Neural progenitor cell (in vitro differentiated cells): Measurements from ENCODE around the gene VWF. TPM values are rescaled to one million over a fixed set of nuclear protein-coding genes. Genes with fewer than 3 reads are reported as not detected.
A peak's percentile ranks its signal among the peaks of the same experiment; 100 is the strongest.

Experiments
- DNase-seq: peaks from one replicate; pipeline ENCODE4 v3.0.0-alpha.2; 2016; ENCODE audit warnings: low spot score
- H2AFZ ChIP-seq: fragments of 200-600 bp; sonication (generic); replicated peaks from 2 replicates; pipeline ENCODE4 v1.6.1; 2016; ENCODE audit warnings: antibody characterized with exemption
- H3F3A ChIP-seq: fragments of 200-600 bp; sonication (generic); 2 replicates; pipeline ENCODE4 v1.6.1; 2016; ENCODE audit warnings: antibody characterized with exemption, low read depth
- H3K27ac ChIP-seq: fragments of 200-600 bp; sonication (generic); 2 replicates; pipeline ENCODE4 v1.5.1; 2016; ENCODE audit warnings: mild to moderate bottlenecking
- H3K27me3 ChIP-seq: fragments of 200-600 bp; sonication (generic); 2 replicates; pipeline ENCODE4 v1.6.1; 2016; ENCODE audit warnings: mild to moderate bottlenecking, moderate library complexity
- H3K36me3 ChIP-seq: fragments of 200-600 bp; sonication (generic); 2 replicates; pipeline ENCODE4 v1.5.1; 2016
- H3K4me1 ChIP-seq: fragments of 200-600 bp; sonication (generic); 2 replicates; pipeline ENCODE4 v1.6.1; 2016; ENCODE audit warnings: mixed run types
- H3K4me2 ChIP-seq: fragments of 200-600 bp; sonication (generic); 2 replicates; pipeline ENCODE4 v1.6.1; 2016
- H3K4me3 ChIP-seq: fragments of 200-600 bp; sonication (generic); 2 replicates; pipeline ENCODE4 v1.5.1; 2016
- H3K79me2 ChIP-seq: fragments of 200-600 bp; sonication (generic); 2 replicates; pipeline ENCODE4 v1.6.1; 2016; ENCODE audit warnings: low read depth
- H3K9ac ChIP-seq: fragments of 200-600 bp; sonication (generic); 2 replicates; pipeline ENCODE4 v1.6.1; 2016
- H3K9me3 ChIP-seq: fragments of 200-600 bp; sonication (generic); 2 replicates; pipeline ENCODE4 v1.5.1; 2016; ENCODE audit warnings: low read depth
- H4K20me1 ChIP-seq: fragments of 200-600 bp; sonication (generic); 2 replicates; pipeline ENCODE4 v1.6.1; 2016; ENCODE audit warnings: low read depth
- H3K27ac Mint-ChIP-seq: 3 replicates; pipeline ENCODE4 v1.8.0; 2021; ENCODE audit warnings: mixed read lengths
- H3K27me3 Mint-ChIP-seq: 2 replicates; pipeline ENCODE4 v1.8.0; 2022; ENCODE audit warnings: low read depth, mild to moderate bottlenecking, inconsistent platforms, moderate library complexity, mixed read lengths; ENCODE audit not compliant: insufficient read depth
- H3K36me3 Mint-ChIP-seq: 3 replicates; pipeline ENCODE4 v1.8.0; 2021; ENCODE audit warnings: mixed read lengths
- H3K4me1 Mint-ChIP-seq: 3 replicates; pipeline ENCODE4 v1.8.0; 2021; ENCODE audit warnings: mixed read lengths
- H3K4me3 Mint-ChIP-seq: 3 replicates; pipeline ENCODE4 v1.8.0; 2021; ENCODE audit warnings: mild to moderate bottlenecking, moderate library complexity, mixed read lengths
- H3K9me3 Mint-ChIP-seq: 3 replicates; pipeline ENCODE4 v1.8.0; 2020; ENCODE audit warnings: mixed read lengths
- CTCF ChIP-seq: fragments of 200-600 bp; sonication (generic); IDR thresholded peaks from 2 replicates; pipeline ENCODE4 v1.5.1; 2017; ENCODE audit warnings: antibody characterized with exemption, mild to moderate bottlenecking
- EZH2 ChIP-seq: fragments of 200-600 bp; sonication (generic); IDR thresholded peaks from 2 replicates; pipeline ENCODE4 v1.6.1; 2017; ENCODE audit warnings: antibody characterized with exemption, mild to moderate bottlenecking, moderate library complexity
- EZH2phosphoT487 ChIP-seq: fragments of 200-600 bp; sonication (generic); IDR thresholded peaks from 2 replicates; pipeline ENCODE4 v1.6.1; 2017; ENCODE audit warnings: antibody characterized with exemption
- total RNA-seq: library from RNA; depleted of rRNA; stranded (reverse); fragments of >200 nt; gene quantifications from 2 replicates; pipeline ENCODE4 v1.2.3, GENCODE V29; 2015; ENCODE audit warnings: low replicate concordance

VWF gene
- total RNA-seq, 1 donor from 2014 or later = 8.0 TPM

DNA sequence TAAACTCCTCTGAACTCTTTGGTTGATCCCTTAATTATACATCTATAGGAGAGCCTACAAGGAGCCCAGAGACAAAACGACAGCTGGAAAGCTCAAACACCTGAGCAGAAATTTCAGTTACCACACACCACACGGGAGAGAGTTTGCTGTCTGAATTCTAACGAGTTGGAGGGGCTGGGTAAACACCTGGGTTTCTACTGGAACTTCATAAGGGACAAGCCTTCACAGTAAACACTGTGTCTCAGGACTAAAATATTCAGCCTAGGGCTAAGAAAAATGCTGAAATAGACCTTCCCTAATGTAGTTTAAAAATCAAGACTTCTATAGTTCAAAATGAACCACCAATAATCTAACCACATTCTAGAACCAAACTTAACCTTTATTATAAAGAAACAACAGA is 169.8 kb downstream of the VWF start:
- Histone ChIP-seq H4K20me1 (no peaks in the 10 kb centered on the region), H3K27ac (no peak overlapping the region), H3K4me1 (peaks cover 11% of the 10 kb centered on the region), H3K79me2 (no peaks in the 10 kb centered on the region), H3K9ac (no peak overlapping the region), H3K36me3 (no peaks in the 10 kb centered on the region), H3K4me3 (no peak overlapping the region), H3F3A (no peaks in the 10 kb centered on the region), H3K4me2 (no peak overlapping the region), H2AFZ (peak overlapping the region; percentile 10), H3K9me3 (no peaks in the 10 kb centered on the region), H3K27me3 (no peaks in the 10 kb centered on the region)
- H3K27ac Mint-ChIP-seq = no peak overlapping the region
- no peaks in the 10 kb centered on the region for H3K27me3 Mint-ChIP-seq
- peaks cover 8% of the 10 kb centered on the region for H3K9me3 Mint-ChIP-seq
- DNase-seq = no peak
- H3K4me3 Mint-ChIP-seq = no peak overlapping the region
- H3K36me3 Mint-ChIP-seq = no peaks in the 10 kb centered on the region
- peaks cover 5% of the 10 kb centered on the region for H3K4me1 Mint-ChIP-seq
- TF ChIP-seq EZH2phosphoT487 (no peak), CTCF (no peak), EZH2 (no peak)

GRCh38 chr12:5953835-5954586 is 170.5 kb downstream of the VWF start:
- Histone ChIP-seq H3K4me1 (peaks cover 11% of the 10 kb centered on the region), H3K4me3 (no peak overlapping the region), H3K27me3 (no peaks in the 10 kb centered on the region), H4K20me1 (no peaks in the 10 kb centered on the region), H3F3A (no peaks in the 10 kb centered on the region), H3K27ac (no peak overlapping the region), H3K9ac (no peak overlapping the region), H3K4me2 (no peak overlapping the region), H3K79me2 (no peaks in the 10 kb centered on the region), H2AFZ (peak overlapping the region; percentile 10), H3K9me3 (no peaks in the 10 kb centered on the region), H3K36me3 (no peaks in the 10 kb centered on the region)
- peaks cover 5% of the 10 kb centered on the region for H3K4me1 Mint-ChIP-seq
- no peaks in the 10 kb centered on the region for H3K36me3 Mint-ChIP-seq
- H3K27ac Mint-ChIP-seq = no peak overlapping the region
- no peak overlapping the region for H3K4me3 Mint-ChIP-seq
- TF ChIP-seq EZH2phosphoT487 = no peak
- no peak for TF ChIP-seq EZH2
- TF ChIP-seq CTCF = no peak
- H3K9me3 Mint-ChIP-seq = peaks cover 8% of the 10 kb centered on the region
- no peaks in the 10 kb centered on the region for H3K27me3 Mint-ChIP-seq
- DNase-seq = no peak

DNA sequence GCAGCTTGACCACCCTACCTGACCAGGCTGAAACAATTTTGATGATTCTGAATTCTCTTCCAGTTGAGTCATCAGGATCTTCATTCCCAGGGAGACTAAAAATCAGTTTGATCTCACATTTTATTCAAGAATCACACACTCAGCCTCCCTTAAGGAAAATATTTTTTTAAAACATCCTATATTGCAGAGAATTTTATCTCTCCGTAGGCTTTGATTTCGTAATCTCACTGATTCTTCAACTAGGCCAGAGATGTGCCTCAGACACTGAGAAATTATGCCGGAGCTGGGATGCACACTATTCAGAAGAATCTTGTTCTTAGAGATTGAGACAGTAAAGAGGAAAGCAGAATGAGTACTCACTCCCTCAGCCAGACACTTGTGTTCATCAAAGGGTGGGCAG is 172.4 kb downstream of the VWF start:
- Histone ChIP-seq H3K4me1 (peaks cover 11% of the 10 kb centered on the region), H3K27me3 (peaks cover 6% of the 10 kb centered on the region), H3K79me2 (no peaks in the 10 kb centered on the region), H3F3A (no peaks in the 10 kb centered on the region), H3K9ac (no peak overlapping the region), H3K4me2 (no peak overlapping the region), H2AFZ (no peak overlapping the region), H4K20me1 (no peaks in the 10 kb centered on the region), H3K9me3 (no peaks in the 10 kb centered on the region), H3K4me3 (no peak overlapping the region), H3K27ac (no peak overlapping the region), H3K36me3 (no peaks in the 10 kb centered on the region)
- Mint-ChIP-seq H3K27ac (no peak overlapping the region), H3K4me1 (peaks cover 5% of the 10 kb centered on the region), H3K36me3 (no peaks in the 10 kb centered on the region), H3K27me3 (peaks cover 5% of the 10 kb centered on the region), H3K4me3 (no peak overlapping the region), H3K9me3 (peaks cover 4% of the 10 kb centered on the region)
- DNase-seq = no peak
- TF ChIP-seq EZH2 (no peak), EZH2phosphoT487 (no peak), CTCF (no peak)
